IPS-15b (cell line): Measurements from ENCODE around the gene DAZAP2.
A peak's percentile ranks its signal among the peaks of the same experiment; 100 is the strongest.
"Not testable (repeated sequence)": the region's sequence is repeated elsewhere in the genome, so short reads cannot be mapped to it uniquely, and the experiment has no call there.

ENCODE experiments used
- H3K27me3 ChIP-seq: one replicate; pipeline ENCODE4 v1.6.1; 2013; ENCODE audit warnings: low read length; ENCODE audit not compliant: control insufficient read depth, insufficient read depth
- H3K36me3 ChIP-seq: one replicate; pipeline ENCODE4 v1.6.1; 2013; ENCODE audit warnings: low read length; ENCODE audit not compliant: control insufficient read depth, insufficient read depth
- H3K4me1 ChIP-seq: one replicate; pipeline ENCODE4 v1.6.1; 2013; ENCODE audit warnings: mild to moderate bottlenecking, low read length; ENCODE audit not compliant: control insufficient read depth, insufficient read depth
- H3K4me3 ChIP-seq: one replicate; pipeline ENCODE4 v1.5.1; 2013; ENCODE audit warnings: low read depth, low read length
- H3K9ac ChIP-seq: one replicate; pipeline ENCODE4 v1.6.1; 2013; ENCODE audit warnings: low read depth, mild to moderate bottlenecking, low read length
- H3K9me3 ChIP-seq: one replicate; pipeline ENCODE4 v1.6.1; 2013; ENCODE audit warnings: mild to moderate bottlenecking, low read length; ENCODE audit not compliant: control insufficient read depth, insufficient read depth

Gene DAZAP2

GRCh38 chr12:51238037-51238509, 553 bp upstream of the DAZAP2 start:
- Histone ChIP-seq H3K27me3 (no peaks in the 10 kb centered on the region), H3K36me3 (peaks cover 21% of the 10 kb centered on the region), H3K9ac (peak overlapping the region; percentile 85), H3K9me3 (no peaks in the 10 kb centered on the region), H3K4me1 (peaks cover 4% of the 10 kb centered on the region), H3K4me3 (peak overlapping the region; percentile 100)

GRCh38 chr12:51240971-51241370, 2.3 kb downstream of the DAZAP2 start:
- H3K4me1 ChIP-seq = peaks cover 6% of the 10 kb centered on the region
- no peaks in the 10 kb centered on the region for H3K9me3 ChIP-seq
- H3K27me3 ChIP-seq = no peaks in the 10 kb centered on the region
- no peak overlapping the region for H3K4me3 ChIP-seq
- peaks cover 24% of the 10 kb centered on the region for H3K36me3 ChIP-seq
- no peak overlapping the region for H3K9ac ChIP-seq

- no peaks in the 10 kb centered on the region for H3K9me3 ChIP-seq
- H3K9ac ChIP-seq = no peak overlapping the region
- H3K4me1 ChIP-seq = peaks cover 12% of the 10 kb centered on the region
- no peak overlapping the region for H3K4me3 ChIP-seq
- peaks cover 24% of the 10 kb centered on the region for H3K36me3 ChIP-seq
- no peaks in the 10 kb centered on the region for H3K27me3 ChIP-seq
These were observed 3.5 kb downstream of the DAZAP2 start for GRCh38 chr12:51242120-51242519.

GRCh38 chr12:51242876-51243275, 4.2 kb downstream of the DAZAP2 start:
- no peak overlapping the region for H3K9ac ChIP-seq
- H3K4me3 ChIP-seq = no peak overlapping the region
- H3K36me3 ChIP-seq = peaks cover 24% of the 10 kb centered on the region
- peaks cover 18% of the 10 kb centered on the region for H3K4me1 ChIP-seq
- H3K9me3 ChIP-seq = no peaks in the 10 kb centered on the region
- H3K27me3 ChIP-seq = no peaks in the 10 kb centered on the region

- Histone ChIP-seq H3K27me3 (no peaks in the 10 kb centered on the region), H3K4me1 (peaks cover 22% of the 10 kb centered on the region), H3K9me3 (no peaks in the 10 kb centered on the region), H3K36me3 (peaks cover 21% of the 10 kb centered on the region), H3K4me3 (no peak overlapping the region), H3K9ac (no peak overlapping the region)
These were observed 5.6 kb downstream of the DAZAP2 start for GRCh38 chr12:51244269-51244668.

GRCh38 chr12:51245476-51246253, 7.0 kb downstream of the DAZAP2 start:
- H3K36me3 ChIP-seq = peaks cover 21% of the 10 kb centered on the region
- no peaks in the 10 kb centered on the region for H3K27me3 ChIP-seq
- no peaks in the 10 kb centered on the region for H3K9me3 ChIP-seq
- H3K4me3 ChIP-seq = no peak overlapping the region
- H3K4me1 ChIP-seq = peaks cover 18% of the 10 kb centered on the region
- H3K9ac ChIP-seq = no peak overlapping the region

- Histone ChIP-seq H3K36me3 (peaks cover 15% of the 10 kb centered on the region), H3K27me3 (no peaks in the 10 kb centered on the region), H3K9ac (no peak overlapping the region), H3K4me3 (no peak overlapping the region), H3K9me3 (no peaks in the 10 kb centered on the region), H3K4me1 (peaks cover 18% of the 10 kb centered on the region)
These were observed 7.7 kb downstream of the DAZAP2 start for GRCh38 chr12:51246254-51246853.

- H3K9me3 ChIP-seq = no peaks in the 10 kb centered on the region
- H3K4me1 ChIP-seq = peaks cover 18% of the 10 kb centered on the region
- no peak overlapping the region for H3K9ac ChIP-seq
- H3K36me3 ChIP-seq = peaks cover 7% of the 10 kb centered on the region
- no peak overlapping the region for H3K4me3 ChIP-seq
- no peaks in the 10 kb centered on the region for H3K27me3 ChIP-seq
These were observed 9.0 kb downstream of the DAZAP2 start for GRCh38 chr12:51247523-51248206.

GRCh38 chr12:51253276-51253675, 14.7 kb downstream of the DAZAP2 start:
- Histone ChIP-seq H3K9ac (no peak overlapping the region), H3K36me3 (no peaks in the 10 kb centered on the region)

GRCh38 chr12:51254536-51254935, 15.9 kb downstream of the DAZAP2 start:
- no peak overlapping the region for H3K4me3 ChIP-seq
- H3K9ac ChIP-seq = no peak overlapping the region
- H3K9me3 ChIP-seq = no peaks in the 10 kb centered on the region
- peaks cover 2% of the 10 kb centered on the region for H3K4me1 ChIP-seq
- H3K36me3 ChIP-seq = no peaks in the 10 kb centered on the region
- H3K27me3 ChIP-seq = no peaks in the 10 kb centered on the region

More at GRCh38 chr12:51253276-51253675, 14.7 kb downstream of the DAZAP2 start:
- no peak overlapping the region for H3K4me3 ChIP-seq
- H3K9me3 ChIP-seq = no peaks in the 10 kb centered on the region
- peaks cover 5% of the 10 kb centered on the region for H3K4me1 ChIP-seq
- H3K27me3 ChIP-seq = no peaks in the 10 kb centered on the region

- not testable (repeated sequence) for H3K9me3 ChIP-seq, H3K4me1 ChIP-seq, H3K4me3 ChIP-seq, H3K36me3 ChIP-seq, H3K9ac ChIP-seq, H3K27me3 ChIP-seq
These were observed 21.0 kb downstream of the DAZAP2 start for GRCh38 chr12:51259600-51259999.
